Stimulated activated CD8-positive, alpha-beta memory T cell treated with anti-CD3 and anti-CD28 coated beads, Interleukin-15, amount 100 ng/mL, for 48 hours (primary cell): ENCODE measurements around the gene LHX3.

Source experiments
- DNase-seq, 2 donors: peaks; one replicate each; pipeline ENCODE4 v3.0.0-alpha.2; 2020; ENCODE audit warnings: low read depth in 2 of 2

Gene LHX3

GRCh38 chr9:136226680-136227407, 21.9 kb upstream of the LHX3 start:
- no peak for DNase-seq

GRCh38 chr9:136225748-136226679, 21.1 kb upstream of the LHX3 start:
- peak; percentile 36 to 53 for DNase-seq

DNA sequence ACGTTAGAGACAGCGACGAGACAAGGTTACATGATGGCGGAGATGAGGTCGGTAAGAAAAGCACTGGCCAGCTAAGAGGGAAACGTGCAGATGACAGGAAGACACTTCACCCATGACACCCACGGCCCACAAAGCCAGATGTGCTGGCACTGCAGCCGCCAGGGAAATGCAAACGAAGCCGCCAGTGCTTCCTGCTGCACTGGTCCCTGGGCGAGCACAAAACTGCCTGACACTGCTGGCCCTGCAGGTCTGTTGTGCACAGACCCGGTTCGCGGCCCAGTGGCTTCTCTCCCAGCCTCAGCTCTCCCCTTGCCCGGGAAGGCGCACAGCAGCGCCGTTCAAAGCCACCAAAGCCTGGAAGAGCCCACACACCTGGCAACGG, 20.4 kb upstream of the LHX3 start:
- DNase-seq: no peak

GRCh38 chr9:136223871-136224640, 19.1 kb upstream of the LHX3 start:
- no peak for DNase-seq

DNA sequence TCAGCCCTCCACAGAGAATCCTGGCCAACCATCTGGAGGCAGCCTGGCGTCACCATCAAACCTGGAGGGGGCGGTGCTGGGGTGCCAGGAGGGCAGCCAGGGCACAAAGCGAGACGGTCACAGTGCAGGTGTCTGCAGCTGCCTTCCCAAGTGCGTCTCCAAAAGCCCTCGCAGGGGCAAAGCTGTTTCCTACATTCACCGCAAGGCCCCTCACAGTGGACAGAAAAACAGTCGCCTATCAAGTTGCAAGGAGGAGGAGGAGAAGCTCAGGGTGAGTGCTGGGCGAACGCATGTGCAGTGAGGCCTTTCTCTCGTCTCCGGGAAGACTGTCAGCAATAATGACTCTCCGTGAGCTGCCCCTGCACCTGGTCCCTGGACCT, 18.0 kb upstream of the LHX3 start:
- DNase-seq: no peak

DNA sequence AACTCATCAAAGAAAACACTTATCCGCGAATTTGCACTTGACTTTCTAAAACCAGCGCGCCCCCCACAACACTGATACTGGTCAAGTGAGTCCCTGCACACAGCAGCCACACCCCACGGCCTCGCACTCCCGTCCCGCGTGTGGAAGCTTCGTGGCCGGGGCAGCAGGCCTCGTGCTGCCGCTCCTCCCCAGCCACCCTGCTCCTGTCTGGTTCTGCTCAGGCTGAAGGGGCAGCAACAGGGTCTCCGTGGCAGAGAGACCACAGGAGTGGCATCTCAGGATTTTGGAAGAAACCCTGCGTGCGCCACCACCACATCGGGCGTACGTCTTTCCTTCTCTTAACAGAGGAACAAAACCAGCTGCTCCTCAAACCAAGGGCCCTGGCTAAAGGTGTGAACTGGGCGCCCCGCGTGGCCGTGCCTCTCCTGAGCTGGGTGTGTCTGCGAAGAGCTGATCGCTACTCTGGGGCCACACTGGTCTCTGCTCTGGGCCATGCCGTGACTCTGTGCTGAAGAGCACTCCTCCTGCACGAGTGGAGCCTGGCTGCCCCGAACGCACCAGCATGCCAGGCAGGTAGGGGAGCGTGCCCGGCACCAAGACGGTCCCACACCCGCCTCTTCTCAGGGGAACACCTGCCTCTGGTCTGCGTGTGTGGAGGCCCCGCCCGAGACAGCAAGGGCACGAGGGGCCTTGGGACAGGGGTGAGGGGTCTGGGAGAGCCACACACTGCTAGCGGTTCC, 17.4 kb upstream of the LHX3 start:
- DNase-seq: no peak

DNA sequence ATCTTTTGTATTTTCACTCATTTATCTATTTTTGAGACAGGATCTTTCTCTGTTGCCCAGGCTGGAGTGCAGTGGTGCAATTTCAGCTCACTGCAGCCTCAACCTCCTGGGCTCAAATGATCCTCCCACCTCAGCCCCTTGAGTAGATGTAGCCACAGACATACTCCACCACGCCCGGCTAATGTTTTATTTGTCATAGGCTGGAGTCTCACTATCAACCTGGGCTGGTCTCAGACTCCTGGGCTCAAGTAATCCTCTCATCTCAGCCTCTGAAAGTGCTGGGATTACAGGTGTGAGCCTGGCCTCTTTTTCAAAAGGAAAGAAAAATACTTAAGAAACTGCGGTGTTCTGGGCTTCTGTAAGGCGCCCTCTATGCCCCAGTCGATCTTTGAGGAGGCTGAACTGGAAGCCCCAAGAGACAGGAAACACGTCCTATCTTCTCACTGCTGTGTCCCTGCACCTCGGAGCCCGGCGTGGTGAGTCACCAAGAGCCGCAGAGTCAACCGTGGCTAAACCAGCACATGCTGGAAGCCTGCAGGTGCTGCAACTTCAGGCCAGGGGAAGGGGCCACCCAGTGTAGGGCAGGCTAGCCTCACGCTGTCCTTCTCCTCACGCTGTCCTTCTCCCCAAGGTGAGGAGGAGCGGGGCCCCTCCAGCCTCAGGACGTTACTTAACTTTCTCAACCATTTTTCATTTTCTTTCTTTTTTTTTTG, 15.2 kb upstream of the LHX3 start:
- no peak for DNase-seq

DNA sequence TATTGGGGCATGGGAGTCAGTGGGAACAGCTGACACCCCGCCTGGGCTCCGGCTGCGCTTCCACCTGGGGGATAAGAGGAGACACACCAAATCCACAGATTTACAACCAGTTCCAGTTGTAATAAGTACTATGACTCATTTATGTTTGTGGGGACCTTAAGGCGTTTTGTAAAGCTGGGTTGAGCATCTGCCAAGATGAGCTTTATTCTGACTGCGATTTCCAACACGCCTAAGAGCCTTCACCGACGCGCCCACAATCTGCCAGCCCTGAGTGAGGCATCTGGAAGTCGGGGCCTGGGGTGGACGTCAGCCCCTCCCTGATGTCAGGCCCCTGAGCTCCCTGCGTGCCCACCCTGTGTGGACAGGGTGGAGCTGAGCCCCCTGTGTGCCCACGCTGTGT, 14.3 kb upstream of the LHX3 start:
- no peak for DNase-seq

DNA sequence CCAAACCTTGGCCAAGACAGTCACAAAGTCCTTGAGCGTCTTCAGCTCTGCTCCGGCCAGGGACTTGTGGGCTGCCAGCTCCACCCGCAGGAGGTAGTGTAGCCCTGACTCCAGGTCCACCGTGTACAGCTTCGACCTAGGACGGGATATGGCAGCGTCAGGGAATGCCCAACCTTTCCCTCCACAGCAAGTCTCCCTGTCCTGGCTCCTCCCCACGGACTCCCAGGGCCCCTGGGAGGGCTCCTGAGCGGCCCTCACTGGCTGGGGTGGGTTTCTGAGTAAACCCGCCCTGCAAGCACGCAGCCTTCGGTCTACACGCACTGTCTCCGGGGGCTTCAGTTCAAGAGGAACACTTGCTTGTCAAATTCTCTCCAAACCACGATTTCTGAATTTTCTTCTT, 13.7 kb upstream of the LHX3 start:
- DNase-seq: no peak

GRCh38 chr9:136218271-136218670, 13.3 kb upstream of the LHX3 start:
- no peak for DNase-seq

DNA sequence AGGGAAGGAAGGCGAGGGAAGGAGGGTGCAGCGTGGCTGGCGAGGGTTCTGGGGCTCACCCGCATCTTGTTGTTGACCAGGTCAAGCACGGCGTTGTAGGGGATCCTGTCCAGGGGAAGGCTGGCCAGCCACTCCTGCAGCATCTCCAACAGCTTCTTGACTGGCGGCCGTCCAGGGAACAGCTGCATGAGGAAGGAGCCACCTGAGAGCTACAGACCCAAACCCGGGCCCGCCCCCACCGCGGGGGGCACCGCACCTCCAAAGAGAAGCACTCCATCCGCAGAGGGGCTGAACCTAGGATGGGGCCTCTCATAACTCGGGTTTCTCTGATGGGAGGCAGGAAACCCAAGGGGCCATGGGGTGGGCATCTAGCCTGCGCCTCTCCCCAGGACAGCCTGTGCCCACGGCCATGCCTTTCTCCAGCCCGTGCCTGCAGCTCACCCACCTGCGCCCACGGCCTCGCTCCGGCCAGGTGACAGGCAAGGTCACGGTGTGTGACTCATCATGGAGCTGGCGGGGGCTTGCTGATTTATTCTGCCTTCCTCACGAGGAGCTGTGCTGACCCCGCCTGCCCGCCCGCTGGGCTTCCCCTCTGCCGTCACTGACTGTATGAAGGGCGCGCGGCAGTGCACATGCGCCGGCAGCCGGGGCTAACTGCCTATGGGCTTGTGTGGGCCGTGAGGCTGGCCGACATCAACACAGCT, 11.8 kb upstream of the LHX3 start:
- DNase-seq: no peak

GRCh38 chr9:136213733-136214132, 8.8 kb upstream of the LHX3 start:
- DNase-seq: no peak

- no peak for DNase-seq
Measured at GRCh38 chr9:136212345-136212950, 7.5 kb upstream of the LHX3 start.

DNA sequence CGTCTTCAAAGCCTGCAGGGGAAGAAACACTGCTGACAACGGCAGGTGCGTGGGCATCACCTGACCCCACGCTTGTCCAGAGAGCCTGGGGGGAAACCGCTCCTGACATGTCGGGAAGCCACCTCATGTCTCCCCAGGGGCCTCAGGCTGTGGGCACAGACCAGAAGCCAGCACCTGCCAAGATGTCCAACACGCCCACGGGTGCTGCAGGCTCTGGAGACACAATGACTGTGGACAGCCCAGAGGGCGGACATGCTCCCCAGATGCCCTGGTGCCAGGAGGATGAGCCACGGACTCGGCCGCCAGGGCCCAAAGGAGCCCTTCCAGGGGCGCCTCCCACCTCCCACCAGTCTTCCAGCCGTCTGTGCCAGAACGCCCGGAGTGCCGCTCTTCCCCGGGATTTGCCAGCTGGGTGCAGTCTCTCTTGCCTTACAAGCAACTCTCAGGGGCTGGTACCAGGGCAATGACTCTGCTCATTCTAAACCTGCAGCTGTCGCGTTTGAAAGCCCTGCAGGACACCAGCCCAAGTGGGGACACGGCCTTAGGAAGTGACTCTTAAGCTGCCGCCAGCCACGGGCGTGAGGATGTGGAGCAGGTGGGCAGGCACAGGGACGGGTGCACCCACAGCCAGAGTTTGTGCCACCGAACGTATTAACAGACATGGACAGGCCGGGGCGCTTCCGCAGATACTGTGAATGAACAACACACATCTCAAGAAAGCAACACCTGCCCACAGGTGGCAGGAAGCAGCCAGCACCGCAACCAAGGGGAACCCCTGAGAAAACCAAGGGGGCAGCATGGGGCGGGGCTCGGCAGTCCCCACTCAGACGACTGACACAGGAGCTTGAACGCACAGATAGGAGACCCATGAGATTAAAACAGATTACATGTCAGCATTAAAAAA, 6.8 kb upstream of the LHX3 start:
- DNase-seq: no peak

GRCh38 chr9:136211006-136211405, 6.1 kb upstream of the LHX3 start:
- no peak for DNase-seq

DNA sequence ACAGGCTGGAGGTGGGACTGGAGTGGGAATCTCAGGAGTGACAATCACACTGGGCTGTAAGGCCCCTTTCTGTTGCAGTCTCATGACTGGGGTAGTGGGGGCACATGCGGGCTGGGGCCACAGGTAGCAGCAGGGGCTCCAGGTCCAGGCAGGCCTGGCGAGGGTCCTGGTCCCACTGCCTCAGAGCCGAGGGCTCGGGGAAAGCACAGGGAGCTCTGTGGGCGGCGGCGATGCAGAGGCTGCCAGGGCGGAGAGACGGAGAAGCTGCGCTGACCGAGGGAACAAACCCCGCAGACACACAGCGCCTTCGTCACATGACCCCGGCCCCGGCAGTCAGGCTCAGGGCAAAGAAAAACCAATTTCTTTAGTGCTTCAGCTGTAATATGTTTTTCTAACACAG, 5.3 kb upstream of the LHX3 start:
- no peak for DNase-seq

GRCh38 chr9:136209786-136210185, 4.9 kb upstream of the LHX3 start:
- no peak for DNase-seq

DNA sequence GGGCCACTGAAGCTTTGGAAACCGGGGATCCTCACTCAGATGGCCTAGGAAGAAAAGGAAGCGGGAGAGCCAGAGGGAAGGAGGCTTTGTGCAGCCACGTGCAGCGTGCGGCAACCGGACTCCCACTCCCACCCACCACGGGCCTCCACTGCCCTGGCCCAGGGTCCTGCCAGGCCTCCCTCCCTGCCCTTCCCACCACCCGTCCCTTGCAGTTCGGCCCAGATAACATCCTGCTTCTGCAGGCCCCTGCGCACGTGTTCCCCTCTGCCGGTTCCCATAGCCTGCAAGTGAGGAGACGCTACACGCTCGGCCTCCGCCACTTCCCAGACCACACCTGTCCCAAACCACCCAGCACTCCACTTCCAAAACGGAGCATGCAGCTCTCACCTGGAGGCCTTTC, 4.3 kb upstream of the LHX3 start:
- DNase-seq: no peak

DNA sequence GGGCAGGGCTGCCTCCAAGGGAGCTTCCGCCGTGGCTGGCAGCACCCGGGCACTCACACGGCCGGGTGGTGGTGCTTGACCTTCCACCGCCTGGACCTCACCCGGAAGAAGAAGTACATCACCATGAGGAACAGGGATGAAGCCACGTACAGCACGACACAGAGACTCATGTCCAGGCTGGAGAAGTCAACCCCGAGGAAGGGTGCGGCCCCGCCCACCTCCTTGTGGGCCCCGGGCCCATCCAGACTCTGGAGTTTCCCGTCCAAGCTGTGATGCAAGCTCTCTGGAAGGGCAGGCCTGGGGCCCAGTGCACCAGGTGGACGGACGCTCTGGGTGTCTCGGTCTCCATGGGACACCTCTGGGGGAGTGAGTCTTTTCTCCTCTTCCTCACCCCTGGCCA, 3.7 kb upstream of the LHX3 start:
- no peak for DNase-seq
